ENCODE measurements around the gene BAZ1B. TPM values are rescaled to one million over a fixed set of nuclear protein-coding genes. Genes with fewer than 3 reads are reported as not detected.
A peak's percentile ranks its signal among the peaks of the same experiment; 100 is the strongest.

Gene BAZ1B, protein sequence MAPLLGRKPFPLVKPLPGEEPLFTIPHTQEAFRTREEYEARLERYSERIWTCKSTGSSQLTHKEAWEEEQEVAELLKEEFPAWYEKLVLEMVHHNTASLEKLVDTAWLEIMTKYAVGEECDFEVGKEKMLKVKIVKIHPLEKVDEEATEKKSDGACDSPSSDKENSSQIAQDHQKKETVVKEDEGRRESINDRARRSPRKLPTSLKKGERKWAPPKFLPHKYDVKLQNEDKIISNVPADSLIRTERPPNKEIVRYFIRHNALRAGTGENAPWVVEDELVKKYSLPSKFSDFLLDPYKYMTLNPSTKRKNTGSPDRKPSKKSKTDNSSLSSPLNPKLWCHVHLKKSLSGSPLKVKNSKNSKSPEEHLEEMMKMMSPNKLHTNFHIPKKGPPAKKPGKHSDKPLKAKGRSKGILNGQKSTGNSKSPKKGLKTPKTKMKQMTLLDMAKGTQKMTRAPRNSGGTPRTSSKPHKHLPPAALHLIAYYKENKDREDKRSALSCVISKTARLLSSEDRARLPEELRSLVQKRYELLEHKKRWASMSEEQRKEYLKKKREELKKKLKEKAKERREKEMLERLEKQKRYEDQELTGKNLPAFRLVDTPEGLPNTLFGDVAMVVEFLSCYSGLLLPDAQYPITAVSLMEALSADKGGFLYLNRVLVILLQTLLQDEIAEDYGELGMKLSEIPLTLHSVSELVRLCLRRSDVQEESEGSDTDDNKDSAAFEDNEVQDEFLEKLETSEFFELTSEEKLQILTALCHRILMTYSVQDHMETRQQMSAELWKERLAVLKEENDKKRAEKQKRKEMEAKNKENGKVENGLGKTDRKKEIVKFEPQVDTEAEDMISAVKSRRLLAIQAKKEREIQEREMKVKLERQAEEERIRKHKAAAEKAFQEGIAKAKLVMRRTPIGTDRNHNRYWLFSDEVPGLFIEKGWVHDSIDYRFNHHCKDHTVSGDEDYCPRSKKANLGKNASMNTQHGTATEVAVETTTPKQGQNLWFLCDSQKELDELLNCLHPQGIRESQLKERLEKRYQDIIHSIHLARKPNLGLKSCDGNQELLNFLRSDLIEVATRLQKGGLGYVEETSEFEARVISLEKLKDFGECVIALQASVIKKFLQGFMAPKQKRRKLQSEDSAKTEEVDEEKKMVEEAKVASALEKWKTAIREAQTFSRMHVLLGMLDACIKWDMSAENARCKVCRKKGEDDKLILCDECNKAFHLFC (N-terminal part only)
- 42.4 and 55.8 TPM in 2 replicates for total RNA-seq

DNA sequence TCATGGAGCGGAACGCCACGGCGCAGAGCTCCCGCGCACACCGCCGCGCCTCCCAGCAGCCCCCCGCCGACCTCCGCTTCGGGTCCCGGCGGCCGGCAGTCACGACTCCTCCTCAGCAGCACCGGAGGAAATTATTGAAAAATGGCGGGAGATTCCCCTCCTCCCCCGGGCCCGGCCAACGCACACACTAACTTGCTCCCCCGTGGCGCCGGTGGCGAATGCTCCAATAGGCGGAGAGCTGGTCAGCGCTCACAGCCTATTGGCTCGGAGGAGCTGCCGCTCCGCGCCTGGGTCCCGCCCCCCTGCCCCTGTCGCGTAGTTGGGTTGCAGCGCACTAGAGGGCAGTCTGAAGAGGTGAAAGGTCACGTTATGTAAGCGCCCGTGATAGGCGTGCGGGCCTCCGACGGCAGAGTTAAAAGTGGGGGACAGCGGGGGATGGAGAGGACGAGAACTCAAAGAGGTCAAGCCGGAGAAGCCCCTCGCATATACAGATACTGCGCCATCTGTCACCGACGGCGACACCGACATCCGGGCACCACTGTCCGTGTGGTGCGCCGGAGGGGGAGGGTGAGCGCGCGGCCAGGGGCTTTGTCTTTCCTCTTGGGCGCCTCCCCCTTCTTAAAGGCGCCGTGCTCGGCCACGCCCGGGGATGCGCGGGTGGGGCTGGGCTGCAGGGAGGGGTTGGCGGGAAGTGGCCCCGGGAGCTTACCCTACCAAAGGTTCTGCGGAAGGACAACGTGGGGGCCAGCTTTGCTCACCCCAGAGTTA, at the start of gene BAZ1B:
Gene BAZ1B (minus strand): TSS at position 189 of the 768 bp plus-strand sequence. CDS start 360 bp downstream, outside the sequence.
- DNase-seq (ENCODE audit: low read depth) = peak; percentile 87
- no peak for FAIRE-seq
- TF ChIP-seq, protein P1, sequence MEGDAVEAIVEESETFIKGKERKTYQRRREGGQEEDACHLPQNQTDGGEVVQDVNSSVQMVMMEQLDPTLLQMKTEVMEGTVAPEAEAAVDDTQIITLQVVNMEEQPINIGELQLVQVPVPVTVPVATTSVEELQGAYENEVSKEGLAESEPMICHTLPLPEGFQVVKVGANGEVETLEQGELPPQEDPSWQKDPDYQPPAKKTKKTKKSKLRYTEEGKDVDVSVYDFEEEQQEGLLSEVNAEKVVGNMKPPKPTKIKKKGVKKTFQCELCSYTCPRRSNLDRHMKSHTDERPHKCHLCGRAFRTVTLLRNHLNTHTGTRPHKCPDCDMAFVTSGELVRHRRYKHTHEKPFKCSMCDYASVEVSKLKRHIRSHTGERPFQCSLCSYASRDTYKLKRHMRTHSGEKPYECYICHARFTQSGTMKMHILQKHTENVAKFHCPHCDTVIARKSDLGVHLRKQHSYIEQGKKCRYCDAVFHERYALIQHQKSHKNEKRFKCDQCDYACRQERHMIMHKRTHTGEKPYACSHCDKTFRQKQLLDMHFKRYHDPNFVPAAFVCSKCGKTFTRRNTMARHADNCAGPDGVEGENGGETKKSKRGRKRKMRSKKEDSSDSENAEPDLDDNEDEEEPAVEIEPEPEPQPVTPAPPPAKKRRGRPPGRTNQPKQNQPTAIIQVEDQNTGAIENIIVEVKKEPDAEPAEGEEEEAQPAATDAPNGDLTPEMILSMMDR (IDR thresholded peaks at IDR 0.05; ENCODE audit: insufficient read depth, low read length, severe bottlenecking) = peak; percentile 16
- Histone ChIP-seq H3K27me3 (ENCODE audit: control insufficient read depth, insufficient read depth, low read length) (no peaks in the 10 kb centered on the region), H3K36me3 (ENCODE audit: control insufficient read depth, insufficient read depth, low read length) (no peaks in the 10 kb centered on the region), H3K4me3 (ENCODE audit: low read depth, low read length) (peak within 1 kb of the TSS; percentile 60)

DNA sequence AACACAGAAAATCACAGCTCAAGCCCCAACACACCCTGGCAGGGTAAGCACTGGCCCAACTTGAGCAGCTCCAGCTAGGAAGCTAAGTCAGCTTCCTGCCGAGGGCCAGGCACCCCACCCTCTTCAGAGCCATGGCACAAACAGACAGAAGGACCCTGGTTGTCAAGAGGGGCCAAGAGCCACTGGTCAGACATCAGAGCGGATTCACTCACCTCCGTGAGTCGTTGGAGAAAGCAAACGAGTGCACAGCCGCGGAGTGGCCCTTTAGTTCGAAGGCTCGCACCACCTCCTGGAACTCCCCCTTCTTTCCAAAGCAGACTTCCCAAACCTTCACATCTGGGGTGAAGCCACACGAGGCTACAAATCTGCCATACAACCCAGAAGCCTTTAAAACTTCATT, 48.9 kb upstream of the BAZ1B start:
- DNase-seq (ENCODE audit: low read depth) (no peak), FAIRE-seq (no peak)
- Histone ChIP-seq H3K36me3 (ENCODE audit: control insufficient read depth, insufficient read depth, low read length) (peaks cover 27% of the 10 kb centered on the region), H3K27me3 (ENCODE audit: control insufficient read depth, insufficient read depth, low read length) (no peaks in the 10 kb centered on the region), H3K4me3 (ENCODE audit: low read depth, low read length) (no peak overlapping the region)
- TF ChIP-seq, protein P1 (IDR thresholded peaks at IDR 0.05; ENCODE audit: insufficient read depth, low read length, severe bottlenecking) = no peak

DNA sequence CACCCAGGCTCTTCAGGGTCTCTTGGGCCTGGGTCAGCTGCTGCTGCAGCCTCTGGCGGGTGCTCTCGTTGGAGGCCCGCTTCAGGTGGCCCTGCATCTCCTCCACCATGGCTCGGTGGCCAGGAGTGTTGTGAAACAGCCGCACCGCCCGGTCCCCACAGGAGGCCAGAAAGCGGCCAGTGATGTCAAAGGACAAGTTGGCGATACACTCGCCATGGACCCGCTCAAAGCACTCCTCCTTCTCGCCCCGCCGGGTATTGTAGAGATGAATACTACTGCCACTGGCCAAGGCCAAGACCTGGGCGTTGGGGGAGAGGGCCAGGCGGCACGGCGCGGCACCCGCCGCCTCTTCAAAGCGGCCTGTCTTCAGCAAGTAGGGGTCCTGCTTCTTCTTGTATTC, 48.4 kb upstream of the BAZ1B start:
- DNase-seq (ENCODE audit: low read depth) (no peak), FAIRE-seq (no peak)
- peaks cover 27% of the 10 kb centered on the region for H3K36me3 ChIP-seq (ENCODE audit: control insufficient read depth, insufficient read depth, low read length)
- H3K27me3 ChIP-seq (ENCODE audit: control insufficient read depth, insufficient read depth, low read length) = no peaks in the 10 kb centered on the region
- no peak overlapping the region for H3K4me3 ChIP-seq (ENCODE audit: low read depth, low read length)
- TF ChIP-seq, protein P1 (IDR thresholded peaks at IDR 0.05; ENCODE audit: insufficient read depth, low read length, severe bottlenecking) = no peak

DNA sequence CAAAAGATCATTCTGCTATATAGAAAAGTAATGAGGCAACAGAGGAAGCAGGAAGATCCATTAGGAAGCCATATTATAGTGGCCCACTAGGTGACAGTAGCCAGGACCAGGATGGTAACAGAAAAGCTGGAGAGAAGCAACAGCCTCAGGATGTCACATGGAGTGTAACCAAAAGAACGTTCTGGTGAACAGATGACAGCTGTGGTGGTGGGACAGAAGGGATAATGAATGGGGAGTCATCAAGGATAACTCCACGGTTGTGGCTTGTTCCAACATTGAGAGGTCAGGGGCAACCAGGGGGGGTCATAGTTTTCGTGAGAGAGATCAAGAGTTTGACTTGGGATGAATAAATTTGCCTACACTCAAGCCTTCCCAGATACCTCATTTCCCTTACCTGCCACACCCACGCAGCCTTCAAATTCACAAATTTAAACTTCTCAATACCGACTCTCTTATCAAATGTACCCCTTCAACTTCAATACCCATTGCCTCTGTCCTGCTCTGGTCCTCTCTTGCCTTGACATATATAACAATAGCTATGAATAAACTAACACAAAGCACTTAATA, 47.0 kb upstream of the BAZ1B start:
- Histone ChIP-seq H3K36me3 (ENCODE audit: control insufficient read depth, insufficient read depth, low read length) (peaks cover 22% of the 10 kb centered on the region), H3K4me3 (ENCODE audit: low read depth, low read length) (no peak overlapping the region), H3K27me3 (ENCODE audit: control insufficient read depth, insufficient read depth, low read length) (no peaks in the 10 kb centered on the region)
- DNase-seq (ENCODE audit: low read depth) (no peak), FAIRE-seq (no peak)
- TF ChIP-seq, protein P1 (IDR thresholded peaks at IDR 0.05; ENCODE audit: insufficient read depth, low read length, severe bottlenecking) = no peak

All from bronchial epithelial cell (primary cell).